Spleen (tissue), 11 donors: ENCODE measurements around the gene BIRC5. TPM values are rescaled to one million over a fixed set of nuclear protein-coding genes. Genes with fewer than 3 reads are reported as not detected.

Experiments
- DNase-seq: peaks from one replicate; pipeline ENCODE4 v3.0.0-alpha.2; 2020
- H3K27ac ChIP-seq, 8 donors: fragments of 200-600 bp; sonication (generic) in 7 of 8; 1 replicate in 4 of 8; 2 replicates in 4 of 8; pipeline versions ENCODE4 v1.5.0 to v1.8.0; 2016 to 2021; ENCODE audit warnings: inconsistent platforms in 4 of 8, mild to moderate bottlenecking in 4 of 8, moderate library complexity in 1 of 8
- H3K27me3 ChIP-seq, 7 donors: fragments of 200-600 bp; sonication (generic) in 6 of 7; replicated peaks in 1 of 7; 1 replicate in 4 of 7; 2 replicates in 3 of 7; pipeline versions ENCODE4 v1.5.0 to v1.8.0; 2016 to 2021; ENCODE audit warnings: inconsistent platforms in 3 of 7, mild to moderate bottlenecking in 1 of 7
- H3K36me3 ChIP-seq, 6 donors: fragments of 200-600 bp; sonication (generic) in 5 of 6; 1 replicate in 4 of 6; 2 replicates in 2 of 6; pipeline versions ENCODE4 v1.5.0 to v1.8.0; 2016 to 2021; ENCODE audit warnings: inconsistent platforms in 2 of 6
- H3K4me1 ChIP-seq, 6 donors: fragments of 200-600 bp; sonication (generic) in 5 of 6; 1 replicate in 3 of 6; 2 replicates in 3 of 6; pipeline versions ENCODE4 v1.5.0 to v1.8.0; 2016 to 2021; ENCODE audit warnings: inconsistent platforms in 3 of 6
- H3K4me3 ChIP-seq, 8 donors: fragments of 200-600 bp; sonication (generic) in 7 of 8; 1 replicate in 4 of 8; 2 replicates in 4 of 8; pipeline versions ENCODE4 v1.5.0 to v1.8.0; 2016 to 2021; ENCODE audit warnings: inconsistent platforms in 4 of 8, mild to moderate bottlenecking in 4 of 8, moderate library complexity in 2 of 8
- H3K9me3 ChIP-seq, 8 donors: fragments of 200-600 bp; sonication (generic) in 7 of 8; 1 replicate in 4 of 8; 2 replicates in 4 of 8; pipeline versions ENCODE4 v1.5.0 to v1.8.0; 2016 to 2021; ENCODE audit warnings: inconsistent platforms in 4 of 8
- CTCF ChIP-seq, 11 experiments: fragments of 200-600 bp in 7 of 11; fragments of 450-650 bp in 4 of 11; sonication (generic) in 4 of 11; IDR thresholded peaks in 8 of 11; conservative IDR thresholded peaks in 3 of 11; 1 replicate in 7 of 11; 2 replicates in 4 of 11; pipeline versions ENCODE4 v1.4.0 to v1.8.0; 2016 to 2021; ENCODE audit warnings: antibody characterized with exemption in 11 of 11, inconsistent platforms in 4 of 11, mild to moderate bottlenecking in 1 of 11
- POLR2A ChIP-seq, 3 donors: fragments of 450-650 bp; IDR thresholded peaks; one replicate each; pipeline ENCODE4 v1.5.1; 2017; ENCODE audit warnings: antibody characterized with exemption in 3 of 3, mild to moderate bottlenecking in 1 of 3
- POLR2AphosphoS5 ChIP-seq, 3 donors: sonication (generic); formaldehyde crosslinking; IDR thresholded peaks; one replicate each; pipeline ENCODE4 v1.5.1; 2017; ENCODE audit warnings: antibody characterized with exemption in 3 of 3
- WGBS, 5 donors: extraction: QIAGEN DNeasy Blood & Tissue Kit in 3 of 5; methylation state at CpG; one replicate each; pipeline versions ENCODE4 v1.1.5 to v1.1.7; 2013 to 2018; 5-methylcytosine and 5-hydroxymethylcytosine counted together
- intact Hi-C: fragments of 100-400 bp; cut with DNase I; formaldehyde crosslinking; loops from one replicate; pipeline ENCODE4 v1.15.0; 2023; ENCODE audit warnings: low total_unique reads
- polyA plus RNA-seq, 3 donors: library from polyadenylated mRNA; stranded (reverse); fragments of 200-250 nt; gene quantifications; one replicate each; pipeline ENCODE4 v1.2.1, GENCODE V29; 2013
- total RNA-seq, 7 donors: library from RNA; depleted of rRNA in 3 of 7; stranded (reverse); fragments of >200 nt in 3 of 7; fragmentation: NEBNext Ultra II Directional in 4 of 7; extraction: Animal tissue kit (Norgen Biotek cat#: 25700) in 4 of 7; gene quantifications; one replicate each; pipeline versions ENCODE4 v1.1.0 to v1.2.1, GENCODE V29; 2016 to 2021
- donor health status: healthy with polysubstance abuse.
- donor health status: DM: no; HTN: no; CAD: no; lungs with moderate emphysema.
- donor health status: DM: no; HTN: no; CAD: no.
- donor health status: Bipolar disorder and iron deficiency.
- donor health status: healthy.
- donor health status: DM: no; HTN: no; CAD: no.
- donor health status: DM: yes; HTN: yes; CAD: no.

Gene BIRC5
- total and polyA plus RNA-seq, 10 donors: 2.1 to 11.9 (median 6.7) TPM

GRCh38 chr17:78266231-78266631 is 52.2 kb downstream of the BIRC5 start:
- intact Hi-C loops: no loop called here
- H3K4me3 ChIP-seq: no peak overlapping the region
- no peaks in the 10 kb centered on the region for H3K36me3 ChIP-seq
- peaks cover 0 to 30% (median 0%) of the 10 kb centered on the region in 7 donors for H3K27me3 ChIP-seq
- 66 to 93% (median 77%) methylated on average over 6 of the region's 6 CpGs for WGBS, 5 donors
- peaks cover 4 to 87% (median 52%) of the 10 kb centered on the region in 6 donors for H3K4me1 ChIP-seq
- no peak for TF ChIP-seq POLR2A (IDR thresholded peaks at IDR 0.05)
- no peak for TF ChIP-seq POLR2AphosphoS5 (IDR thresholded peaks at IDR 0.05)
- no peak for TF ChIP-seq CTCF (IDR thresholded peaks at IDR 0.05 in 8 of 11, conservative IDR thresholded peaks at IDR 0.05 in 3 of 11)
- DNase-seq: no peak
- no peaks in the 10 kb centered on the region for H3K9me3 ChIP-seq
- H3K27ac ChIP-seq: peak overlapping the region in 3 of 8 donors; percentile 1 to 18 (median 13)

GRCh38 chr17:78266771-78267170 is 52.7 kb downstream of the BIRC5 start:
- intact Hi-C loops: no loop called here
- no peak for DNase-seq
- peak overlapping the region in 2 of 8 donors; percentile 13 to 18 for H3K27ac ChIP-seq
- H3K4me3 ChIP-seq: no peak overlapping the region
- 78 to 82% (median 81%) methylated on average over 9 of the region's 9 CpGs for WGBS, 5 donors
- TF ChIP-seq POLR2AphosphoS5 (IDR thresholded peaks at IDR 0.05) (no peak), POLR2A (IDR thresholded peaks at IDR 0.05) (no peak), CTCF (IDR thresholded peaks at IDR 0.05 in 8 of 11, conservative IDR thresholded peaks at IDR 0.05 in 3 of 11) (no peak)
- H3K27me3 ChIP-seq: peaks cover 0 to 35% (median 0%) of the 10 kb centered on the region in 7 donors
- no peaks in the 10 kb centered on the region for H3K9me3 ChIP-seq
- H3K4me1 ChIP-seq: peaks cover 4 to 87% (median 50%) of the 10 kb centered on the region in 6 donors
- no peaks in the 10 kb centered on the region for H3K36me3 ChIP-seq

GRCh38 chr17:78267253-78268073 is 53.4 kb downstream of the BIRC5 start:
- Histone ChIP-seq H3K4me3 (no peak overlapping the region), H3K9me3 (no peaks in the 10 kb centered on the region), H3K27me3 (peaks cover 0 to 42% (median 0%) of the 10 kb centered on the region in 7 donors), H3K4me1 (peaks cover 6 to 87% (median 47%) of the 10 kb centered on the region in 6 donors), H3K36me3 (no peaks in the 10 kb centered on the region), H3K27ac (peak overlapping the region in 1 of 8 donors; percentile 13)
- intact Hi-C loops: no loop called here
- no peak for TF ChIP-seq POLR2A (IDR thresholded peaks at IDR 0.05)
- no peak for TF ChIP-seq POLR2AphosphoS5 (IDR thresholded peaks at IDR 0.05)
- TF ChIP-seq CTCF (IDR thresholded peaks at IDR 0.05 in 8 of 11, conservative IDR thresholded peaks at IDR 0.05 in 3 of 11): no peak
- no peak for DNase-seq
- 77 to 89% (median 85%) methylated on average over 25 to 26 of the region's 26 CpGs for WGBS, 5 donors

- TF ChIP-seq CTCF (IDR thresholded peaks at IDR 0.05 in 8 of 11, conservative IDR thresholded peaks at IDR 0.05 in 3 of 11): no peak
- TF ChIP-seq POLR2AphosphoS5 (IDR thresholded peaks at IDR 0.05): no peak
- no peak for TF ChIP-seq POLR2A (IDR thresholded peaks at IDR 0.05)
- no peaks in the 10 kb centered on the region for H3K9me3 ChIP-seq
- H3K4me3 ChIP-seq: no peak overlapping the region
- H3K27me3 ChIP-seq: peaks cover 0 to 51% (median 0%) of the 10 kb centered on the region in 7 donors
- no peak for DNase-seq
- WGBS, 5 donors: 64 to 81% (median 74%) methylated on average over 14 to 24 of the region's 24 CpGs
- H3K4me1 ChIP-seq: peaks cover 8 to 87% (median 45%) of the 10 kb centered on the region in 6 donors
- no peaks in the 10 kb centered on the region for H3K36me3 ChIP-seq
- intact Hi-C loops: no loop called here
- H3K27ac ChIP-seq: no peak overlapping the region
Measured at GRCh38 chr17:78268191-78268874, 54.3 kb downstream of the BIRC5 start.
